ENCODE measurements around the gene ADGRB3. TPM values are rescaled to one million over a fixed set of nuclear protein-coding genes. Genes with fewer than 3 reads are reported as not detected.

Gene ADGRB3
- total RNA-seq, 1 donor from 2014 or later: 8.9 TPM

DNA sequence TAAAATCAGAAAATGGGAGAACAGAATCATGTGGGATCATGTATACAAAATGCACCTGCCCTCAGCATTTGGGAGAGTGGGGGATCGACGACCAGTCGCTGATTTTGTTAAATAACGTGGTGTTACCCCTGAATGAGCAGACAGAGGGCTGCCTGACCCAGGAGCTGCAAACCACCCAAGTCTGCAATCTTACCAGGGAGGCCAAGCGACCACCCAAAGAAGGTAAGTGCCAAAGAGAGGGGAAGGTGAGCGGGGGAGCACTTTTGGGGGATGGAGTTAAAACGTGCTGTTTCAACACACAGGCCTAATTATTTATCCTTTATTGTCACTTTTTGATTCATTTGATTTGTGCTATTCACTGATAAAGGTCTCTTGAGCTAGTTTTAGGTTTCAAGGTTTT lies 4.1 kb downstream of the ADGRB3 start:
- DNase-seq (ENCODE audit: extremely low spot score, unreplicated experiment): no peak
- H3K27ac Mint-ChIP-seq (ENCODE audit: unreplicated experiment): no peak overlapping the region
- TF ChIP-seq CTCF (IDR thresholded peaks at IDR 0.05): no peak
- H3K4me1 Mint-ChIP-seq (ENCODE audit: unreplicated experiment): peaks cover 40% of the 10 kb centered on the region
- H3K4me3 Mint-ChIP-seq (ENCODE audit: unreplicated experiment): peak overlapping the region; percentile 24
- peaks cover 31% of the 10 kb centered on the region for H3K27me3 Mint-ChIP-seq (ENCODE audit: unreplicated experiment)
- H3K9me3 Mint-ChIP-seq (ENCODE audit: unreplicated experiment): no peaks in the 10 kb centered on the region
- peaks cover 14% of the 10 kb centered on the region for H3K36me3 Mint-ChIP-seq (ENCODE audit: unreplicated experiment)

- TF ChIP-seq CTCF (IDR thresholded peaks at IDR 0.05): no peak
- H3K4me1 Mint-ChIP-seq (ENCODE audit: unreplicated experiment): peaks cover 38% of the 10 kb centered on the region
- H3K27ac Mint-ChIP-seq (ENCODE audit: unreplicated experiment): no peak overlapping the region
- peaks cover 28% of the 10 kb centered on the region for H3K27me3 Mint-ChIP-seq (ENCODE audit: unreplicated experiment)
- H3K9me3 Mint-ChIP-seq (ENCODE audit: unreplicated experiment): no peaks in the 10 kb centered on the region
- H3K36me3 Mint-ChIP-seq (ENCODE audit: unreplicated experiment): peaks cover 14% of the 10 kb centered on the region
- H3K4me3 Mint-ChIP-seq (ENCODE audit: unreplicated experiment): peak overlapping the region; percentile 59
- DNase-seq (ENCODE audit: extremely low spot score, unreplicated experiment): no peak
These were observed 4.9 kb downstream of the ADGRB3 start for GRCh38 chr6:68639826-68640490.

GRCh38 chr6:68640491-68640835 lies 5.4 kb downstream of the ADGRB3 start:
- no peak overlapping the region for H3K27ac Mint-ChIP-seq (ENCODE audit: unreplicated experiment)
- H3K4me1 Mint-ChIP-seq (ENCODE audit: unreplicated experiment): peaks cover 38% of the 10 kb centered on the region
- no peaks in the 10 kb centered on the region for H3K9me3 Mint-ChIP-seq (ENCODE audit: unreplicated experiment)
- TF ChIP-seq CTCF (IDR thresholded peaks at IDR 0.05): no peak
- no peak for DNase-seq (ENCODE audit: extremely low spot score, unreplicated experiment)
- peak overlapping the region; percentile 59 for H3K4me3 Mint-ChIP-seq (ENCODE audit: unreplicated experiment)
- H3K36me3 Mint-ChIP-seq (ENCODE audit: unreplicated experiment): peaks cover 14% of the 10 kb centered on the region
- peaks cover 28% of the 10 kb centered on the region for H3K27me3 Mint-ChIP-seq (ENCODE audit: unreplicated experiment)

- DNase-seq (ENCODE audit: extremely low spot score, unreplicated experiment): no peak
- no peaks in the 10 kb centered on the region for H3K9me3 Mint-ChIP-seq (ENCODE audit: unreplicated experiment)
- H3K4me1 Mint-ChIP-seq (ENCODE audit: unreplicated experiment): peaks cover 35% of the 10 kb centered on the region
- H3K27ac Mint-ChIP-seq (ENCODE audit: unreplicated experiment): no peak overlapping the region
- peaks cover 24% of the 10 kb centered on the region for H3K27me3 Mint-ChIP-seq (ENCODE audit: unreplicated experiment)
- no peak for TF ChIP-seq CTCF (IDR thresholded peaks at IDR 0.05)
- H3K36me3 Mint-ChIP-seq (ENCODE audit: unreplicated experiment): peaks cover 14% of the 10 kb centered on the region
- no peak overlapping the region for H3K4me3 Mint-ChIP-seq (ENCODE audit: unreplicated experiment)
These were observed 6.1 kb downstream of the ADGRB3 start for GRCh38 chr6:68641172-68641571.

DNA sequence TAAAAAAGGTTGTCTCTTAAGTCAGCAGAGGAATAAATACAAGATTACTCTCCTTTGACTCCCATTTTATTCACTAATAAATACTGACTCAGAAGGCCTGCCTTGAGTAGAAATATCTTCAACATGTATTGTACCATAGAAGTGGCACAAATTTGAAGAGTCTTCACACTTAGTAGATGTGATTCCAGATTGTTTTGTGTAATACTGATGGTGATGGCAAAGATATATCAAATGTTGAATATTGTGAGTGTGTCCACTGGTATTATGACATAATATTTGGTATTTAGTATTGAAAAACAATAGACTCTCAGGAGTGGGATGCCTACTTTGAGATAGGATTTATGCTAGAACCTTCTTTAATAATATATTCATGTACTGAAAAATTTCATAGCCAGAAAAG lies 7.0 kb downstream of the ADGRB3 start:
- no peak overlapping the region for H3K27ac Mint-ChIP-seq (ENCODE audit: unreplicated experiment)
- H3K27me3 Mint-ChIP-seq (ENCODE audit: unreplicated experiment): peaks cover 21% of the 10 kb centered on the region
- DNase-seq (ENCODE audit: extremely low spot score, unreplicated experiment): no peak
- peaks cover 14% of the 10 kb centered on the region for H3K36me3 Mint-ChIP-seq (ENCODE audit: unreplicated experiment)
- H3K4me3 Mint-ChIP-seq (ENCODE audit: unreplicated experiment): no peak overlapping the region
- no peaks in the 10 kb centered on the region for H3K9me3 Mint-ChIP-seq (ENCODE audit: unreplicated experiment)
- H3K4me1 Mint-ChIP-seq (ENCODE audit: unreplicated experiment): peaks cover 30% of the 10 kb centered on the region
- TF ChIP-seq CTCF (IDR thresholded peaks at IDR 0.05): no peak

Measured in osteocyte (in vitro differentiated cells).